ENCODE data around the gene PEX5L.

DNA sequence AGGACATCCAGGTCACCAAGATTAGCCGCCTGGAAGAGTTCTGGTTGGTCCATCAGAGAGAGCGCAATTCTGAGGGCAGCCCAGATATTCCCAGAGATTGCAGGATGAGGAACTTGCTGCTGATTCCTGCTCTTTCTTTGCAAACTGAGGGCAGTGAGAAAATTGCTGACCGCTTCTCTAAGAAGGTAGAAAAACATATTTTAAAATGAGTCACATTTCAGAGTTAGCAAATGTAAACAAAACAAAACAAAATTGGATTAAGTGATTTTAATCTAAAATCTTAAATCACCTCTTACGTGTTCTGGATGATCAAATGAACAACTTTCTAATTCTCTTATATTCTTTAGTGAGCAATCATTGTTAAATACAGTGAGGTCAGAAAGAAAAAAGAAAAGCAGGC, 234.9 kb downstream of the PEX5L start:
- no peak for TF ChIP-seq HOXB5 (CRISPR knock-in tag; IDR thresholded peaks at IDR 0.05)
- TF ChIP-seq POLR2AphosphoS2 (conservative IDR thresholded peaks at IDR 0.05; ENCODE audit: low read length): no peak
- TF ChIP-seq POLR2A (IDR thresholded peaks at IDR 0.05; ENCODE audit: low read length): no peak
- TF ChIP-seq, protein P1, sequence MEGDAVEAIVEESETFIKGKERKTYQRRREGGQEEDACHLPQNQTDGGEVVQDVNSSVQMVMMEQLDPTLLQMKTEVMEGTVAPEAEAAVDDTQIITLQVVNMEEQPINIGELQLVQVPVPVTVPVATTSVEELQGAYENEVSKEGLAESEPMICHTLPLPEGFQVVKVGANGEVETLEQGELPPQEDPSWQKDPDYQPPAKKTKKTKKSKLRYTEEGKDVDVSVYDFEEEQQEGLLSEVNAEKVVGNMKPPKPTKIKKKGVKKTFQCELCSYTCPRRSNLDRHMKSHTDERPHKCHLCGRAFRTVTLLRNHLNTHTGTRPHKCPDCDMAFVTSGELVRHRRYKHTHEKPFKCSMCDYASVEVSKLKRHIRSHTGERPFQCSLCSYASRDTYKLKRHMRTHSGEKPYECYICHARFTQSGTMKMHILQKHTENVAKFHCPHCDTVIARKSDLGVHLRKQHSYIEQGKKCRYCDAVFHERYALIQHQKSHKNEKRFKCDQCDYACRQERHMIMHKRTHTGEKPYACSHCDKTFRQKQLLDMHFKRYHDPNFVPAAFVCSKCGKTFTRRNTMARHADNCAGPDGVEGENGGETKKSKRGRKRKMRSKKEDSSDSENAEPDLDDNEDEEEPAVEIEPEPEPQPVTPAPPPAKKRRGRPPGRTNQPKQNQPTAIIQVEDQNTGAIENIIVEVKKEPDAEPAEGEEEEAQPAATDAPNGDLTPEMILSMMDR (IDR thresholded peaks at IDR 0.05): no peak
- TF ChIP-seq MYC (IDR thresholded peaks at IDR 0.05; ENCODE audit: borderline replicate concordance, low read length): no peak
- no peak for TF ChIP-seq BHLHE40 (IDR thresholded peaks at IDR 0.05; ENCODE audit: low read depth, low read length)
- no peak for TF ChIP-seq RAD21 (conservative IDR thresholded peaks at IDR 0.05 in 1 of 2, IDR thresholded peaks at IDR 0.05 in 1 of 2)
- TF ChIP-seq RCOR1 (IDR thresholded peaks at IDR 0.05; ENCODE audit: low read depth, low read length): no peak
- TF ChIP-seq, protein P2, sequence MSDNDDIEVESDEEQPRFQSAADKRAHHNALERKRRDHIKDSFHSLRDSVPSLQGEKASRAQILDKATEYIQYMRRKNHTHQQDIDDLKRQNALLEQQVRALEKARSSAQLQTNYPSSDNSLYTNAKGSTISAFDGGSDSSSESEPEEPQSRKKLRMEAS (IDR thresholded peaks at IDR 0.05): no peak
- TF ChIP-seq, protein P3, sequence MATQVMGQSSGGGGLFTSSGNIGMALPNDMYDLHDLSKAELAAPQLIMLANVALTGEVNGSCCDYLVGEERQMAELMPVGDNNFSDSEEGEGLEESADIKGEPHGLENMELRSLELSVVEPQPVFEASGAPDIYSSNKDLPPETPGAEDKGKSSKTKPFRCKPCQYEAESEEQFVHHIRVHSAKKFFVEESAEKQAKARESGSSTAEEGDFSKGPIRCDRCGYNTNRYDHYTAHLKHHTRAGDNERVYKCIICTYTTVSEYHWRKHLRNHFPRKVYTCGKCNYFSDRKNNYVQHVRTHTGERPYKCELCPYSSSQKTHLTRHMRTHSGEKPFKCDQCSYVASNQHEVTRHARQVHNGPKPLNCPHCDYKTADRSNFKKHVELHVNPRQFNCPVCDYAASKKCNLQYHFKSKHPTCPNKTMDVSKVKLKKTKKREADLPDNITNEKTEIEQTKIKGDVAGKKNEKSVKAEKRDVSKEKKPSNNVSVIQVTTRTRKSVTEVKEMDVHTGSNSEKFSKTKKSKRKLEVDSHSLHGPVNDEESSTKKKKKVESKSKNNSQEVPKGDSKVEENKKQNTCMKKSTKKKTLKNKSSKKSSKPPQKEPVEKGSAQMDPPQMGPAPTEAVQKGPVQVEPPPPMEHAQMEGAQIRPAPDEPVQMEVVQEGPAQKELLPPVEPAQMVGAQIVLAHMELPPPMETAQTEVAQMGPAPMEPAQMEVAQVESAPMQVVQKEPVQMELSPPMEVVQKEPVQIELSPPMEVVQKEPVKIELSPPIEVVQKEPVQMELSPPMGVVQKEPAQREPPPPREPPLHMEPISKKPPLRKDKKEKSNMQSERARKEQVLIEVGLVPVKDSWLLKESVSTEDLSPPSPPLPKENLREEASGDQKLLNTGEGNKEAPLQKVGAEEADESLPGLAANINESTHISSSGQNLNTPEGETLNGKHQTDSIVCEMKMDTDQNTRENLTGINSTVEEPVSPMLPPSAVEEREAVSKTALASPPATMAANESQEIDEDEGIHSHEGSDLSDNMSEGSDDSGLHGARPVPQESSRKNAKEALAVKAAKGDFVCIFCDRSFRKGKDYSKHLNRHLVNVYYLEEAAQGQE (IDR thresholded peaks at IDR 0.05): no peak

Measured in A549 (cell line).